Adrenal gland (tissue), 12 donors: ENCODE results near the gene PTPRS. TPM values are rescaled to one million over a fixed set of nuclear protein-coding genes. Genes with fewer than 3 reads are reported as not detected.

Source experiments
- DNase-seq, 7 donors: peaks; one replicate each; pipeline ENCODE4 v3.0.0-alpha.2; 2019 to 2020
- H3K27ac ChIP-seq, 5 donors: fragments of 200-600 bp; sonication (generic) in 4 of 5; 1 replicate in 3 of 5; 2 replicates in 2 of 5; pipeline versions ENCODE4 v1.5.1 to v1.8.0; 2016 to 2020; ENCODE audit warnings: mild to moderate bottlenecking in 1 of 5
- H3K27me3 ChIP-seq: fragments of 200-600 bp; 2 replicates; pipeline ENCODE4 v1.8.0; 2021
- H3K36me3 ChIP-seq, 2 donors: fragments of 200-600 bp; replicated peaks in 1 of 2; 1 replicate in 1 of 2; 2 replicates in 1 of 2; pipeline versions ENCODE4 v1.5.1 to v1.8.0; 2018 to 2022
- H3K4me1 ChIP-seq, 2 donors: fragments of 200-600 bp; replicated peaks in 1 of 2; 1 replicate in 1 of 2; 2 replicates in 1 of 2; pipeline versions ENCODE4 v1.5.1 to v1.8.0; 2018 to 2021
- H3K4me3 ChIP-seq, 4 donors: fragments of 200-600 bp; sonication (generic) in 3 of 4; one replicate each; pipeline ENCODE4 v1.5.1; 2016 to 2018
- H3K9me3 ChIP-seq, 3 donors: fragments of 200-600 bp; sonication (generic) in 1 of 3; replicated peaks in 1 of 3; 1 replicate in 2 of 3; 2 replicates in 1 of 3; pipeline versions ENCODE4 v1.5.1 to v1.8.0; 2016 to 2021
- CTCF ChIP-seq, 6 experiments: fragments of 450-650 bp in 4 of 6; fragments of 200-600 bp in 2 of 6; sonication (generic) in 1 of 6; IDR thresholded peaks; 1 replicate in 5 of 6; 2 replicates in 1 of 6; pipeline versions ENCODE4 v1.5.1 to v1.8.0; 2016 to 2021; ENCODE audit warnings: antibody characterized with exemption in 6 of 6, mild to moderate bottlenecking in 2 of 6, moderate library complexity in 1 of 6
- POLR2A ChIP-seq, 2 donors: fragments of 450-650 bp; IDR thresholded peaks; one replicate each; pipeline ENCODE4 v1.6.1; 2017; ENCODE audit warnings: antibody characterized with exemption in 2 of 2, mild to moderate bottlenecking in 2 of 2, moderate library complexity in 1 of 2
- WGBS, 4 donors: extraction: QIAGEN DNeasy Blood & Tissue Kit in 2 of 4; methylation state at CpG; one replicate each; pipeline versions ENCODE4 v1.1.5 to v1.1.7; 2013 to 2017; 5-methylcytosine and 5-hydroxymethylcytosine counted together
- intact Hi-C, 2 donors: fragments of 100-400 bp; cut with DNase I; formaldehyde crosslinking; loops; one replicate each; pipeline versions ENCODE4 v1.14.1 to v1.15.0; 2022 to 2023
- polyA plus RNA-seq, 3 donors: library from polyadenylated mRNA; stranded (reverse); fragments of 200-250 nt in 2 of 3; fragments of 350-450 nt in 1 of 3; fragmentation: Illumina TruSeq in 1 of 3; extraction: RNeasy Lipid Tissue Mini Kit (QIAGEN cat#74804) in 1 of 3; gene quantifications; one replicate each; pipeline ENCODE4 v1.2.3, GENCODE V29; 2013 to 2014
- total RNA-seq, 9 donors: library from RNA; depleted of rRNA in 4 of 9; stranded (reverse); fragments of >200 nt in 4 of 9; fragments of 120-200 nt in 1 of 9; fragmentation: NEBNext Ultra II Directional in 1 of 9; extraction: Animal tissue kit (Norgen Biotek cat#: 25700) in 1 of 9; gene quantifications; one replicate each; pipeline versions ENCODE4 v1.1.0 to v1.2.4, GENCODE V29; 2013 to 2023
- donor health status: healthy with polysubstance abuse.
- donor health status: Bipolar disorder and iron deficiency.
- donor health status: DM: yes; HTN: yes; CAD: no.
- donor health status: DM: no; HTN: no; CAD: no.
- donor health status: DM: no; HTN: no; CAD: no.
- donor health status: DM: yes; HTN: yes; CAD: no.

PTPRS gene
- total and polyA plus RNA-seq, 12 donors = 8.8 to 376 (median 164) TPM

- no peak overlapping the region for H3K27ac ChIP-seq
- H3K4me3 ChIP-seq = no peak overlapping the region
- no peaks in the 10 kb centered on the region for H3K36me3 ChIP-seq
- H3K27me3 ChIP-seq = no peaks in the 10 kb centered on the region
- H3K9me3 ChIP-seq = no peaks in the 10 kb centered on the region
- intact Hi-C loops = no loop called here
- 65 to 67% (median 66%) methylated on average over 8 to 9 of the region's 9 CpGs for WGBS, 4 donors
- no peak for DNase-seq
- TF ChIP-seq CTCF (IDR thresholded peaks at IDR 0.05) (no peak), POLR2A (IDR thresholded peaks at IDR 0.05) (no peak)
- H3K4me1 ChIP-seq = peaks cover 0 to 8% of the 10 kb centered on the region in 2 donors
These were observed 17.7 kb upstream of the PTPRS start for GRCh38 chr19:5358173-5358800.

GRCh38 chr19:5357584-5357983, 17.0 kb upstream of the PTPRS start:
- no peaks in the 10 kb centered on the region for H3K9me3 ChIP-seq
- no peaks in the 10 kb centered on the region for H3K27me3 ChIP-seq
- no peak for DNase-seq
- intact Hi-C loops = no loop called here
- no peaks in the 10 kb centered on the region for H3K36me3 ChIP-seq
- H3K4me3 ChIP-seq = no peak overlapping the region
- H3K4me1 ChIP-seq = peaks cover 0 to 8% of the 10 kb centered on the region in 2 donors
- no peak overlapping the region for H3K27ac ChIP-seq
- 75 to 84% (median 78%) methylated on average over 4 of the region's 4 CpGs for WGBS, 4 donors
- TF ChIP-seq POLR2A (IDR thresholded peaks at IDR 0.05) (no peak), CTCF (IDR thresholded peaks at IDR 0.05) (no peak)

- Histone ChIP-seq H3K4me3 (no peak overlapping the region), H3K27me3 (no peaks in the 10 kb centered on the region), H3K36me3 (no peaks in the 10 kb centered on the region), H3K4me1 (peaks cover 0 to 8% of the 10 kb centered on the region in 2 donors), H3K9me3 (no peaks in the 10 kb centered on the region), H3K27ac (no peak overlapping the region)
- peak; percentile 74 to 90 (median 85) for DNase-seq
- 14 to 22% (median 17%) methylated on average over 12 to 13 of the region's 13 CpGs for WGBS, 4 donors
- TF ChIP-seq POLR2A (IDR thresholded peaks at IDR 0.05) (no peak), CTCF (IDR thresholded peaks at IDR 0.05) (no peak)
- intact Hi-C loops = no loop called here
These were observed 16.3 kb upstream of the PTPRS start for GRCh38 chr19:5356918-5357317.

- WGBS, 4 donors = 84 to 91% (median 86%) methylated on average over 5 of the region's 5 CpGs
These were observed 15.8 kb upstream of the PTPRS start for GRCh38 chr19:5356428-5356827.

More at GRCh38 chr19:5356428-5356827, 15.8 kb upstream of the PTPRS start:
- no peak for TF ChIP-seq CTCF (IDR thresholded peaks at IDR 0.05)
- TF ChIP-seq POLR2A (IDR thresholded peaks at IDR 0.05) = no peak
- Histone ChIP-seq H3K36me3 (no peaks in the 10 kb centered on the region), H3K27ac (no peak overlapping the region), H3K4me3 (no peak overlapping the region), H3K4me1 (peaks cover 0 to 8% of the 10 kb centered on the region in 2 donors), H3K27me3 (no peaks in the 10 kb centered on the region), H3K9me3 (no peaks in the 10 kb centered on the region)
- intact Hi-C loops = no loop called here
- no peak for DNase-seq
